ENCODE measurements around the gene LTBP4. TPM values are rescaled to one million over a fixed set of nuclear protein-coding genes. Genes with fewer than 3 reads are reported as not detected.
"Not testable (repeated sequence)": the region's sequence is repeated elsewhere in the genome, so short reads cannot be mapped to it uniquely, and the experiment has no call there.

LTBP4 gene
- total RNA-seq, 1 donor from 2014 or later: 18.9 TPM

DNA sequence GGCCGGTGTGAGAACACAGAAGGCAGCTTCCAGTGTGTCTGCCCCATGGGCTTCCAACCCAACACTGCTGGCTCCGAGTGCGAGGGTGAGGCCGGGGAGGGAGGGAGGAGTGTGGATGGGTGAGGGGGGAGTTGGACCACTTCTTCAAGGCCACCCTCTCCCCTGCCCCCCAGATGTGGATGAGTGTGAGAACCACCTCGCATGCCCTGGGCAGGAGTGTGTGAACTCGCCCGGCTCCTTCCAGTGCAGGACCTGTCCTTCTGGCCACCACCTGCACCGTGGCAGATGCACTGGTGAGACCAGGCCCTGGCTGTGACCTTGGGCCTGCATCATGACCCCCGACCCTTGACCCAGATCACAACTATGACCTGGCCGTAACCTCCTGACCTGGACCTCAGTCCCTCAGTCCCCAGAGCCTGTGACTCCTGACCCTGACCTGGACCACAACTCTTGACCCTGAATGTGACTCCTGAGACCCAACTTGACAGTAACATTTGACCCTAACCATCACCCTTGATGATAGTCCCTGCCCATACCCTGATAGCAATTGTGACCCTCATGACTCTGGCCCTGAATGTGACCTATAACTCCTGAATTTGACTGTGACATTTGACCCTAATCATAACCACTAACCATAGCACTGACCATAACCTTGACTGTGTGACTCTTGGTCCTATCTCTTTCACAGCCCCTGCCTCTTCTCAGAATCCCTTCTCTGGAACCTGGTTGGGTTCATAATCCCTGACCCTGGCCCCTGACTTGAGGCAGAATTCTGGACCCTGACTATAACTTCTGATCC, 10.9 kb downstream of the LTBP4 start:
- no peak for DNase-seq

DNA sequence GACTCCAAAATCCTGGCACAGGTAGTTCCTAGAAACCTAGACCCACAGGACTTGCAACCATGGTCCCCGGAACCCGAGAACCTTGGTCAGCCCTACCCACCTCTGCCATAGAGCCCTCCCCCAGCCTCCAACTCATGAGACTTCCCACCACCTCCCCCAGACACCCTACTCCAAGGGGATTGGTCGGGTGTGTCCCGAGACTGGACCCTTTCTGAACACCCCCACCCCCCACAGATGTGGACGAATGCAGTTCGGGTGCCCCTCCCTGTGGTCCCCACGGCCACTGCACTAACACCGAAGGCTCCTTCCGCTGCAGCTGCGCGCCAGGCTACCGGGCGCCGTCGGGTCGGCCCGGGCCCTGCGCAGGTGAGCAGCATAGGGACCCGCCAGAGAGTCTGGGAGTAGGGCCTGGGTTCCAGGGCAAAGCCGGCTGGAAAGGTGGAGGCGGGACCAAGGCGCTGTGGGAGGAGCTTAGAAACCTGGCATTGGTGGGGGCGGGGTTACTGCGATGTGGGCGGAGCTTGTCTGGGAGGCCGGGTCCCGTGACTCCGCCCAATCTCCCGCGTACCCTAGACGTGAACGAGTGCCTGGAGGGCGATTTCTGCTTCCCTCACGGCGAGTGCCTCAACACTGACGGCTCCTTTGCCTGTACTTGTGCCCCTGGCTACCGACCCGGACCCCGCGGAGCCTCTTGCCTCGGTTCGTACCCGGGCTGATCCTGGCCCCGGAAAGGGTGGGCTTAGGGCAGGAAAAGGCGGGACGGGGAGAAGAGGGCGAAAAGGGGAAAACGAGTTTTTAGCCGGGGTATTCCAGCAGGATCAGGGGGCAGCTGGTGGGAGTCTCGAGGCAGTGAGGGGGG, 11.9 kb downstream of the LTBP4 start:
- no peak for DNase-seq

DNA sequence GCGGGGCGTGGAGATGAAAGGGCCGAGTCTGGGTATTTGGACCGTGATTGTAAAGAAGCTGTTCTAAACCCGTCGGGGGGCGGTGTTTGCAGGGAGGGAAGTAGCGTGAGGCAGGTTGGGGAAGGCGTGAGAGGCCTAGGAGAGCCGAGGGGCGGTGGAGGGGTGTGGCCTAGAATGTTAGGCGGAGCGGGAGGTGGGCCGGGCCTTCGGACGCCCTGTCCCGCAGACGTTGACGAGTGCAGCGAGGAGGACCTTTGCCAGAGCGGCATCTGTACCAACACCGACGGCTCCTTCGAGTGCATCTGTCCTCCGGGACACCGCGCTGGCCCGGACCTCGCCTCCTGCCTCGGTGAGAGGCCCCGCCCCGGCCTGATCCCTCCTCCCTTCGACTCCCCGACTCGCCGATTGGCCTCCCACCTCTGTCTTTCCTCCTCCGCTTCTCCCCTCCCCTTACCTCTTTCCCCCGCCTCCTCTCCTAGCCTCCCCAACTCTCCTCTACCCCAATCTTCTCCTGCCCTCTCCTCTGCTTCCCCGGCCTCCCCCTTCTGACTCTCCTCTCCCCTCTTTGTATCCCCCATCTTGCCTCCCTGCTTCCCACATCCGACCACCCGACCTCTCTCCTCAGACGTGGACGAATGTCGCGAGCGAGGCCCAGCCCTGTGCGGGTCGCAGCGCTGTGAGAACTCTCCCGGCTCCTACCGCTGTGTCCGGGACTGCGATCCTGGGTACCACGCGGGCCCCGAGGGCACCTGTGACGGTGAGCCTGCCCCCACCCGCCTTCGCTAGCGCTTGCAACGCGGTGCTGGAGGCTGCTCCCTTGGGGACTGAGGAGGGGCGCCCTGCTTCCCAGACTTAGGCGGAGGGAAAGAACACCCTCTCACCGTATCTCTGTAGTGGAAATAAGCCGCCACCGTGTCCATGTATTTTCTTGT, 12.8 kb downstream of the LTBP4 start:
- no peak for DNase-seq

DNA sequence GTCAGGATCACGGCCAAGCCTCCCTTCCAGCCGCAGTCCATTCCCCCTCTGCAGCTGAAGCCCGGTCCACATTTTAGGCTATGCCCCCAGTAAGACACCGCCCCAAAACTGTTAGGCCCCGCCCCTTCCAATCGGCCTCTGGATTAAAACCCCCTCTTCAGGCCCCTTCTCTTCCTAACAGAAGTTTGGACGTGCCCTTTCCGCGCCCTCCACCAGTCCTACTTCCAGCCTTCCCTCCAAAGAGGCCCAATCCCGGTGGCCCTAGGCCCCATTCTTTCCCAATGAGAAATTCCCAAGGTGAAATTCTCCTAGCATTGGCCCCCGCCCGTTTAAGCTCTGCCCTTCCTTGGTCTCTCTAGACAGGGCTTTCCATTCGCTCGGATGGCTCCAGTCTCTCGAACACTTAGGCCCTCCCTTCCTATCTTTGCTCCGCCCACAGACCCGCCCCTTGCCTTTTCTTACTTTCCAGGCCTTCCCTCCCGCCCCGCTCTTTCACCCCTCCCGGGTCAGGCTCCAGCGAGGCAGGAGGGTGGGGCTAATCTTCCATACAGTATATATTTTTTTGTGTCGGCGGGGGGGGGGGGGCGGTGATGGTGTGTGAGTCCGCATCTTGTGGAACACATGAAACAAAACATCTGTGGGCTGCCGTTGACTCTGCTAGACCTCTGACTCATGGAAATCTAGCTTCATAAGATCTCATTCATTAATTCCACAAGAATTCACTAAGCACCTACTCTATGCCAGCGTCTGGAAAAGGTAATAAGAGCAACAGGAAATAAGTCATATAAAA, 13.6 kb downstream of the LTBP4 start:
- DNase-seq: no peak

DNA sequence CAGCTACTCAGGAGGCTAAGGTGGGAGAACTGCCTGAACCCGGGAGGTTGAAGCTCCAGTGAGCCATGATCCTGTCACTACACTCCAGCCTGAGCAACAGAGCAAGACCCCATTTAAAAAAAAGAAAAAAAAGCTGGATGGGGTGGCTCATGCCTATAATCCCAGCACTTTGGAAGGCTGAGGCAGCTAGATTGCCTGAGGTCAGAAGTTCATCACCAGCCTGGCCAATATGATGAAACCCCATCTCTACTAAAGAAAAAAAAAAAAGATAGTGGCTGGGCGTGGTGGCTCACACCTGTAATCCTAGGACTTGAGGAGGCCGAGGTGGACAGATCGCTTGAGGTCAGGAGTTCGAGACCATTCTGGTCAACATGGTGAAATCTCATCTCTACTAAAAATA, 15.0 kb downstream of the LTBP4 start:
- DNase-seq: no peak

DNA sequence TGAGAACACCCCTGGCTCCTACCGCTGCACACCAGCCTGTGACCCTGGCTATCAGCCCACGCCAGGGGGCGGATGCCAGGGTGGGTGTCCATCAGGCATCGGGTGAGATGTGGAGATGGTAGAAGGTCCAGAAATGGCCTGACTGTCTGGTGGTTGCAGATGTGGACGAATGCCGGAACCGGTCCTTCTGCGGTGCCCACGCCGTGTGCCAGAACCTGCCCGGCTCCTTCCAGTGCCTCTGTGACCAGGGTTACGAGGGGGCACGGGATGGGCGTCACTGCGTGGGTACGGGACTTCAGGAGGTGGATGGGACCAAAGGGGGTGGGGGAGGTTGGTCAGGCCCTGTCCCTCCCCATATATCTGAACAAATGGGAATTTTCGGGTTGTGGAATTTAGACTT, 15.8 kb downstream of the LTBP4 start:
- no peak for DNase-seq

DNA sequence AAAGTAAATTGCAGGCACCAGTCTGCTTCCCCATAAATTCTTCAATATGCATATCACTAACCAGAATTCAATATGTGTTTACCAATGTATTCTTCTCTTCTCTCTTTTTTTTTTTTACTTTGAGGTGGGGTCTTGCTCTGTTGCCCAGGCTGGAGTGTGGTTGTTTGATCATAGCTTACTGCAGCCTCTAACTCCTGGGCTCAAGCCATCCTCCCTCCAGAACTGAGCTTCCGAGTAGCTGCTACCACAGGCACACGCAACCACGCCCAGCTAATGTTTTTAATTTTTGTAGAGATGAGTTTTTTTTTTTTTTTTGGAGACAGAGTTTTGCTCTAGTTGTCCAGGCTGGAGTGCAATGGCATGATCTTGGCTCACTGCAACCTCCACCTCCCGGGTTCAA, 16.8 kb downstream of the LTBP4 start:
- no peak for DNase-seq

DNA sequence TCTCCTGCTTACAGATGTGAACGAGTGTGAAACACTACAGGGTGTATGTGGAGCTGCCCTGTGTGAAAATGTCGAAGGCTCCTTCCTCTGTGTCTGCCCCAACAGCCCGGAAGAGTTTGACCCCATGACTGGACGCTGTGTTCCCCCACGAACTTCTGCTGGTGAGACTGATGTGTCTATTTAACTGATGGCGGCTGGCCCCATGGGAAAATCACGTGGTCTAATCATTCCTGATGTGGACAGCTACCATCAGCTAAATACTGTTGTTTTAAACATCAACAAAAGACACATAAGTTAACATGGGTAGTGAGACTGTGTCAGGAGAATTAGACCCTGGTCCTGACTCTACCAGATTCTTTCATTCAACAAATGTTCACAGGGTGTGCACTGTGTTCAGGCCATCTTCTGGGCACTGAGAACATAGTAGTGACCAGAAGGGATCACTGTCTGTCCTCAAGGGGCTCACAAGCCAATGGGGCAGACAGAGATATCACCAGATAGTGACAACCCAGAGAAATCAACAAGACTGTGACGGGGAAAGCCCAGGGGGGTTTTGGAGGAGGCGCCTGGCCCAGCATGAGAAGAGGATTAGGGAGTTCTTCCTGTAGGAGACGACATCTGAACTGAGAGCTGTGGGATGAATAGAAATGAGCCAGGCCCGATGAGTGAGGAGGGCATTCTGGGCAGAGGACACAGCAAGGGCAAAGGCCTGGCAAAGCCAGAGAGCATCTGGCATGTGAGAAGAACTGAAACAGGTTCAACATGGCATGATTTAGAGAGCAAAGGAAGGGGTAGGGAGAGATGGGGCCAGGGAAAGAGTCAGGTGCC, 18.4 kb downstream of the LTBP4 start:
- no peak for DNase-seq

DNA sequence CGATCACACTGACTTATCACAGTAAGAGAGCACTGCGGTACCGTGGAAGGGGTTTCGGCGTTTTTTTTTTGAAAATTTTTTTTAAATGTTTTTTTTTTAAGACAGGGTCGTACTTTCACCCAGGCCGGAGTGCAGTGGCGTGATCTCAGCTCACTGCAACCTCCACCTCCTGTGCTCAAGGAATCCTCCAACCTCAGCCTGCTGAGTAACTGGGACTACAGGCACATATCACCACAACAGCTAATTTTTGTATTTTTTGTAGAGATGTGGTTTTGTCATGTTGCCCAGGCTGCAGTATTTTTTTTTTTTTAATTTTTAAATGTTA, 19.0 kb downstream of the LTBP4 start:
- no peak for DNase-seq

DNA sequence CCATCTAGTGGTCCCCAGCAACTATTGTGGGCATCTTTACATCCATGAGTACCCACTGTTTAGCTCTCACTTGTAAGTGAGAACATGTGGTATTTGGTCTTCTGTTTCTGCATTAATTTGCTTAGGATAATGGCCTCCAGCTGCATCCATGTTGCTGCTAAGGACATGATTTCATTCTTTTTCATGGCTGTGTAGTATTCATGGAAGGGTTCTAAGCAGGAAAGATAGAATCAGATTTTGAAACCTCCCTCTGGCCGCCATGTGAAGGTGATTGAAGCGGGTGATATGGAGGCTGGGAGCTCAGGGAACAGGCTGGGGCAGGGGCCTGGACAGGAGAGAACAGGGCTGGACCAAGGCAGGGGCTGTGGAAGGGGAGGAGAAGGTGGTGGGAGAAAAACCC, 20.1 kb downstream of the LTBP4 start:
- no peak for DNase-seq

DNA sequence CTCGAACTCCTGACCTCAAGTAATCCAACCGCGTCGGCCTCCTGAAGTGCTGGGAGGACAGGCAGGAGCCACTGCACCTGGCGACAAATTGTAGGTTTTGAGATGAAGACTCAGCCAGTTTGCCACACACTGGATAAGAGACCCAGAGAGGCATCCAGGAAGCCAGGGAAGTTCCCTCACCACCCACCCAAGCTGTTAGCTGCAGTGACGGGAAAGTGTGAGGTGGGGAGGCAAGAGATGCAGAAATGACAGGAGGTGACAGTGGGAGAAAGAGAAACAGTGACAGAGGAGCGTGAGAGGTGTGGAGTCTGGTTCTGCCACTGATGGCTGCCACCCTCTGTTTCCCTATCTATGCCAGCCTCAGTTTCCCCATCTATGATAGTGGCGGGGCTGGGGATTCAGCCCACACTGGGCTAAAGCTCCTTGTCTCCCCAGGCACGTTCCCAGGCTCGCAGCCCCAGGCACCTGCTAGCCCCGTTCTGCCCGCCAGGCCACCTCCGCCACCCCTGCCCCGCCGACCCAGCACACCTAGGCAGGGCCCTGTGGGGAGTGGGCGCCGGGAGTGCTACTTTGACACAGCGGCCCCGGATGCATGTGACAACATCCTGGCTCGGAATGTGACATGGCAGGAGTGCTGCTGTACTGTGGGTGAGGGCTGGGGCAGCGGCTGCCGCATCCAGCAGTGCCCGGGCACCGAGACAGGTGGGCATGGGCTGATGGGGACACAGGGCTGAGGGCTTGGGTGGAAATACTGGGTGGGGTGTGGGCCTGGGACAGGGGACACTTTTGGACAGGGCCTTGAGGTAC, 21.0 kb downstream of the LTBP4 start:
- no peak for DNase-seq

DNA sequence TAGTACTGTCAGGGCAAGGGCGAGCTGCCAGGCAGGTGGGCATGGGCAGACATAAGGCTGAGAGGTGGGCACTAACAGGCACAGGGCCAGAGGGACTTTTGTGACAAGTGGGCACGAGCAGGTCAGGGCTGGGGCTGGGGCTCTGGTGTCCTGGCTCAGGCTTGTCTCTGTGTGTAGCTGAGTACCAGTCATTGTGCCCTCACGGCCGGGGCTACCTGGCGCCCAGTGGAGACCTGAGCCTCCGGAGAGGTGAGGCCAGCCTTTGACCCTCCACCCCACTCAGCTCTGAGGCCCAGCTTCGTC, 21.6 kb downstream of the LTBP4 start:
- DNase-seq: no peak

DNA sequence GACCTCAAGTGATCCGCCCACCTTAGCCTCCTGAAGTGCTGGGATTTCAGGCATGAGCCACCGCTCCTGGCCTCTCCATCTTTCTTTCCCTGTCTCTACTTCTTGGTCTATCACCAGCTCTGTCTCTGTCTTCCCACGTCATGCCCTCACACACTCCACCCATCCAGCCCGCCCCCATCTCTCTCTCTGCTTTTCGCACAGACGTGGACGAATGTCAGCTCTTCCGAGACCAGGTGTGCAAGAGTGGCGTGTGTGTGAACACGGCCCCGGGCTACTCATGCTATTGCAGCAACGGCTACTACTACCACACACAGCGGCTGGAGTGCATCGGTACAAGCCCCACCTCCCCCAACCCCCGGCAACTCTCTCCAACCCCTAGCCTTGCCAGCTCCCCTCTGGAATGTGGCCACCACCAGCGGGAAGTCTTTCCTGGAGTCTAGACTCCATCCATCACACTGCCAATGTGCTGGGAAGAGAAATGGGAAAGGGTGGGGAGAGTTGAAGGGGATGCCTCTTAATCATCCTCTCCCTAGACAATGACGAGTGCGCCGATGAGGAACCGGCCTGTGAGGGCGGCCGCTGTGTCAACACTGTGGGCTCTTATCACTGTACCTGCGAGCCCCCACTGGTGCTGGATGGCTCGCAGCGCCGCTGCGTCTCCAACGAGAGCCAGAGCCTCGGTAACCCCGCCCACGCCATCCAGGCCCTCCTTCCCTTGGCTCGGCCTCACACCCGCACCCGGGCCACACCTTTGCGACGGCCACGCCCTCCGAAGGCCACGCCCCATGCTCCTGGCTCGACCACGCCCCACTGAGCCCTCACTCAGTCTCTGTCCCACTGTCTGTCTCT, 22.5 kb downstream of the LTBP4 start:
- DNase-seq: no peak

DNA sequence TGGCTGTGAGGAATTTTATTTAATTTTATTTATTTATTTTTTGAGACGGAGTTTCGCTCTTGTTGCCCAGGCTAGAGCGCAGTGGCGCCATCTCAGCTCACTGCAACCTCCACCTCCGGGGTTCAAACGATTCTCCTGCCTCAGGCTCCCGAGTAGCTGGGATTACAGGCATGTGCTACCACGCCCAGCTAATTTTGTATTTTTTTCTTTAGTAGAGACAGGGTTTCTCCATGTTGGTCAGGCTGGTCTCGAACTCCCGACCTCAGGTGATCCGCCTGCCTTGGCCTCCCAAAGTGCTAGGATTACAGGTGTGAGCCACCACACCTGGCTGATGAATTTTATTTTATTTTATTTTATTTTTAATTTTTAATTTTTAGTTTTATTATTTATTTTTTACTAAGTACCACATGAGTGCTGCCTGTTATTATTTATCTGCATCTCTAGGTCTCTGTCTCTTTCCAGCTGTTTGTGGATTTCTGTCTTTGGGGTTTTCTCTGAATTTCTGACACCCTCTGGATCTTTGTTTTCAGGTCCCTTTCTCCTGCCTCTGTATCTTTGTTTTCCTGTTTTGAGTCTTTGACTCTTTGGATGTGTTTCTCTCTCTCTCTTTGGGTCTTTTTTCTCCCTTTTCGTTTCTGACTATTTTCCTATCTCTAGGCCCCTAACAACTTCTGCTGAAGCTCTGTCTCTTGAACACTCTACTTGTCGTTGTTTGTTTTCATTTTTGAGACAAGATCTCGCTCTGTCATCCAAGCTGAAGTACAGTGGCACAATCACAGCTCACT, 23.4 kb downstream of the LTBP4 start:
- not testable (repeated sequence) for DNase-seq

DNA sequence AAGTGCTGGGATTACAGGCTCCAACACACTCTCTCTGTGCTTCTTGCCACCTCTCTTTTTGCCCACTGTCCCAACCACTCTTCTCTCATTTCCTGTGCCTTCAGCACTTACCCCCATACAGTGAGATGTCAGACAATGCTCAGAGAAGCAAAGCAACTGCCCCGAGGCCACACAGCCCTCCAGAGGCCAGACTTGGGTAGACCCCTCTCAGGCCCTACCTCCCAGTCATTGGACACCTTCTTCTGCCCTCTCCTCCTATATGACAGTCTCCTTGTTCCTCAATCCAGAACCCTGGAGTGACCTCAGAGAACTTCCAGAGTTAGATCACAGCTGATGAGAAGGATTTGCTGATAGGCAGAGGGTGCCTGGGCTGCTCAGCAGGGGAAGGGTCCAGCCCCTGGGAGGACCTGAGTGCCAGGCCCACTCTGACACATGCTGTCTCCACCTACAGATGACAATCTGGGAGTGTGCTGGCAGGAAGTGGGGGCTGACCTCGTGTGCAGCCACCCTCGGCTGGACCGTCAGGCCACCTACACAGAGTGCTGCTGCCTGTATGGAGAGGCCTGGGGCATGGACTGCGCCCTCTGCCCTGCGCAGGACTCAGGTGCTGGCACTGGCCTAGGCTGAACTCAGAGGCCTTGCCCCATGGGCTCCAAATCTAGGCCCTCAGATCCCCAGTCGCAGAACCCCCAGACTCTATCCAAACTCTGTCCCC, 24.4 kb downstream of the LTBP4 start:
- DNase-seq: no peak

DNA sequence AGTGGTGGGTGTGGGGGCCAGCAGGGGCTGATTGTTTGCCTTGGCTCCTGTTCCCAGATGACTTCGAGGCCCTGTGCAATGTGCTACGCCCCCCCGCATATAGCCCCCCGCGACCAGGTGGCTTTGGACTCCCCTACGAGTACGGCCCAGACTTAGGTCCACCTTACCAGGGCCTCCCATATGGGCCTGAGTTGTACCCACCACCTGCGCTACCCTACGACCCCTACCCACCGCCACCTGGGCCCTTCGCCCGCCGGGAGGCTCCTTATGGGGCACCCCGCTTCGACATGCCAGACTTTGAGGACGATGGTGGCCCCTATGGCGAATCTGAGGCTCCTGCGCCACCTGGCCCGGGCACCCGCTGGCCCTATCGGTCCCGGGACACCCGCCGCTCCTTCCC, 25.7 kb downstream of the LTBP4 start:
- no peak for DNase-seq

DNA sequence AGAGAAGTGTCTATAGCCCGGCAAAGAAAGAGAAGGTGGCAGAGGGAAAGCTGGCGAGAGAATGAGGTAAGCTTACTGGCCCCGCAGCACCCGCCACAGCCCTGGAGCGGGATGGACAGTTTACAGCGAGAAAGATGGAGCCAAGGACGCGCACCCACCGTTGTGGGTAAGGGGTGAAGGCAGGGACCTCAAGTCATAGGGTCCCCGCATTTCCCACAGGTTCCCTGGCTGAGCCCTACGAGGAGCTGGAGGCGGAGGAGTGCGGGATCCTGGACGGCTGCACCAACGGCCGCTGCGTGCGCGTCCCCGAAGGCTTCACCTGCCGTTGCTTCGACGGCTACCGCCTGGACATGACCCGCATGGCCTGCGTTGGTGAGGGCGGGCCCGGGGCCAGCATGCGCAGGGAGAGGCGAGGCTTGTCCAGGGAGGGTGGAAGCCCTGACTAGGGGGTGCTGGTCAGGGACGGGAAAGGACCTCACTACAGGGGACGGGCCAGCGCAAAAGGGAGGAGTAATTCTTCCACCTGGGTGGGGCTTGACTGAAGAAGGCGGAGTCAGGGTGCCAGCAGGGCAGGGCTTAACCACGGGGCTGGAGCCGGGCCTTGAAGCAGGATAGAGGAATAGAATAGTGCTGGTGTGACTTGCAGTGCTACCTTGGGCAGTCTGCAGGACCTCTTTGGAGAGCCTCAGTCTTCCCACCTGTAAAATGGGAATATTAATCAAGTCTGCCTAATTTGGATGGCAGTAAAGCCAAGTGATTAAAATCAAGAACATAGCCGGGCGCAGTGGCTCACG, 26.5 kb downstream of the LTBP4 start:
- no peak for DNase-seq

All from occipital lobe (tissue), 2 donors.